DOHH2 (cell line): ENCODE results near the gene MMP14.

ENCODE experiments used
- EZH2phosphoT487 ChIP-seq: fragments of 200-600 bp; sonication (generic); IDR thresholded peaks from 2 replicates; pipeline ENCODE4 v1.6.1; 2017; ENCODE audit warnings: borderline replicate concordance, mild to moderate bottlenecking, antibody characterized with exemption, low read length, moderate library complexity, mixed read lengths
- TF ChIP-seq, protein P1 (sequence below): fragments of 200-600 bp; sonication (generic); IDR thresholded peaks from one replicate; pipeline ENCODE4 v1.5.1; 2014; ENCODE audit warnings: antibody characterized with exemption, mild to moderate bottlenecking, low read depth, low read length; ENCODE audit not compliant: poor library complexity, severe bottlenecking

DNA sequence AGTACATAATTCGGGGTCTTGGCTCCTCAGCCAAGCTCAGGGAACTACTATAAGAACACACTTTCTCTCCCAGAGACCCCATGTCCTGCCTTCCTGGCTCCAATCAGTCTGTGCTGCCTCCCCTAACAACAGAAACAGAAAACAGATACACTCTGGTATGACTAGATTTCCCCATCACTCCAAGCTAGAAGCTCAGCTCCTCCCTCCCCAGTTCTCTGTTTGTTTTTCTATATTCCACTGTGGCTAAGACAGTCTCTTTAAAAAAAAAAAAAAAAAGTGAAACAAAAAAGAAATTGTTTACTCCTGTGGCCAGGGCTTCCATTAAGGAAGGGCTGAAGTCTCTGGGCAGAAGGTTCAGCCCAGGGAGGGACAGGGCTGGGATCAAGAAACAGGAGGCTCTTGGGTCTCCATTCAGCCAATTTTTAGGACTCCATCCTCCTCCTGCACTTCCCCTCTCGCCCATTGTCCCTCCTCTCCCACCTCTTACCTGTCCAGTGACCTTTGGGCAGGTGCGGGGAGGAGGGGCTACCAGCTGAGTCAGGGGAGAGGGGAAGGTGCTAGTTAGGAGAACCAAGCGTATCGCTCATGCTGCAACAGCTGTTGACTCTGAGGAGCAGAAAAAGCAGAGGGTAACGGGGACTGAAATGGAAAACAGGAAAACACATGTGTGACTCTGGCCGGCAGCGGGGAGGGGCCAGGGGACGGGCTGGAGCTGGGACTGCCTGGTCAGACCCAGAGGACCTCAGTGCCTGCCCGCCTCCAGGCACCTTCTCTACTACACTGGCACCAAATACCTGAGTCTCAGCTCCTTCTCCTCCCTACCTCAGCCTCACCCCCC, 17.0 kb upstream of the MMP14 start:
- TF ChIP-seq, protein P1, sequence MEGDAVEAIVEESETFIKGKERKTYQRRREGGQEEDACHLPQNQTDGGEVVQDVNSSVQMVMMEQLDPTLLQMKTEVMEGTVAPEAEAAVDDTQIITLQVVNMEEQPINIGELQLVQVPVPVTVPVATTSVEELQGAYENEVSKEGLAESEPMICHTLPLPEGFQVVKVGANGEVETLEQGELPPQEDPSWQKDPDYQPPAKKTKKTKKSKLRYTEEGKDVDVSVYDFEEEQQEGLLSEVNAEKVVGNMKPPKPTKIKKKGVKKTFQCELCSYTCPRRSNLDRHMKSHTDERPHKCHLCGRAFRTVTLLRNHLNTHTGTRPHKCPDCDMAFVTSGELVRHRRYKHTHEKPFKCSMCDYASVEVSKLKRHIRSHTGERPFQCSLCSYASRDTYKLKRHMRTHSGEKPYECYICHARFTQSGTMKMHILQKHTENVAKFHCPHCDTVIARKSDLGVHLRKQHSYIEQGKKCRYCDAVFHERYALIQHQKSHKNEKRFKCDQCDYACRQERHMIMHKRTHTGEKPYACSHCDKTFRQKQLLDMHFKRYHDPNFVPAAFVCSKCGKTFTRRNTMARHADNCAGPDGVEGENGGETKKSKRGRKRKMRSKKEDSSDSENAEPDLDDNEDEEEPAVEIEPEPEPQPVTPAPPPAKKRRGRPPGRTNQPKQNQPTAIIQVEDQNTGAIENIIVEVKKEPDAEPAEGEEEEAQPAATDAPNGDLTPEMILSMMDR, result no peak
- no peak for TF ChIP-seq EZH2phosphoT487
